WTC11 (cell line): ENCODE data around the gene PUS10. TPM values are rescaled to one million over a fixed set of nuclear protein-coding genes. Genes with fewer than 3 reads are reported as not detected.

Experiments
- ATAC-seq: fragments of 200-7000 bp; cut with Tn5 transposase; 2 replicates; pipeline ENCODE4 v1.10.0; 2021; ENCODE audit warnings: mild to moderate bottlenecking, moderate library complexity
- Bru-seq: library from RNA; stranded (reverse); fragments of 400-500 nt; gene quantifications from one replicate; lab custom pipeline; 2021; lab: Mats Ljungman, UMichigan
- CTCF ChIA-PET: fragments of 300-600 bp; sonication (Branson Sonifier 250); formaldehyde crosslinking; loops from one replicate; lab custom pipeline; 2021; ENCODE audit warnings: antibody characterized with exemption; lab: Charles Lee
- POLR2A ChIA-PET: fragments of 350-600 bp; sonication (Branson Sonifier 250); formaldehyde crosslinking; loops from one replicate; lab custom pipeline; 2021; ENCODE audit warnings: antibody characterized with exemption; lab: Charles Lee
- DNase-seq: peaks from one replicate; pipeline ENCODE4 v3.0.0; 2021; ENCODE audit warnings: low spot score
- H3K27ac Mint-ChIP-seq: 2 replicates; pipeline ENCODE4 v1.8.0; 2021; ENCODE audit warnings: mixed read lengths
- H3K27me3 Mint-ChIP-seq: 2 replicates; pipeline ENCODE4 v1.8.0; 2021; ENCODE audit warnings: low read depth, mild to moderate bottlenecking, moderate library complexity, mixed read lengths
- H3K36me3 Mint-ChIP-seq: 2 replicates; pipeline ENCODE4 v1.8.0; 2021; ENCODE audit warnings: mixed read lengths
- H3K4me1 Mint-ChIP-seq: 2 replicates; pipeline ENCODE4 v1.8.0; 2022; ENCODE audit warnings: mixed read lengths
- H3K4me3 Mint-ChIP-seq: 2 replicates; pipeline ENCODE4 v1.8.0; 2021; ENCODE audit warnings: mild to moderate bottlenecking, moderate library complexity, mixed read lengths
- H3K9me3 Mint-ChIP-seq: 2 replicates; pipeline ENCODE4 v1.8.0; 2021; ENCODE audit warnings: mixed read lengths
- CBFB ChIP-seq: sonication (generic); formaldehyde crosslinking; IDR thresholded peaks from 2 replicates; pipeline ENCODE4 v1.8.1; 2022; ENCODE audit warnings: mild to moderate bottlenecking, low read depth, missing genetic modification reagents
- EMX1 ChIP-seq: fragments of 250-450 bp; sonication (Bioruptor Pico); IDR thresholded peaks from 2 replicates; pipeline ENCODE4 v1.8.0; 2021; ENCODE audit warnings: mild to moderate bottlenecking
- ESRRA ChIP-seq: sonication (generic); formaldehyde crosslinking; IDR thresholded peaks from 2 replicates; pipeline ENCODE4 v1.8.1; 2022; ENCODE audit warnings: mild to moderate bottlenecking, missing genetic modification reagents, borderline replicate concordance
- FOXP1 ChIP-seq: sonication (generic); formaldehyde crosslinking; IDR thresholded peaks from 2 replicates; pipeline ENCODE4 v1.8.0; 2022; ENCODE audit warnings: missing genetic modification reagents, mild to moderate bottlenecking, moderate library complexity, borderline replicate concordance
- GABPB1 ChIP-seq: sonication (generic); formaldehyde crosslinking; IDR thresholded peaks from 2 replicates; pipeline ENCODE4 v1.8.1; 2023; ENCODE audit warnings: mild to moderate bottlenecking, missing genetic modification reagents
- GRHL2 ChIP-seq: fragments of 250-450 bp; sonication (Bioruptor Pico); IDR thresholded peaks from 2 replicates; pipeline ENCODE4 v1.8.0; 2022; ENCODE audit warnings: mild to moderate bottlenecking, moderate library complexity; ENCODE audit not compliant: insufficient replicate concordance, severe bottlenecking
- IRF2 ChIP-seq: sonication (generic); formaldehyde crosslinking; IDR thresholded peaks from 2 replicates; pipeline ENCODE4 v1.8.0; 2022; ENCODE audit warnings: low read depth, missing genetic modification reagents, borderline replicate concordance
- JAZF1 ChIP-seq: fragments of 250-450 bp; sonication (Bioruptor Pico); IDR thresholded peaks from 2 replicates; pipeline ENCODE4 v1.9.0; 2021; ENCODE audit warnings: moderate library complexity, mild to moderate bottlenecking, inconsistent platforms
- KAT7 ChIP-seq: sonication (generic); formaldehyde crosslinking; IDR thresholded peaks from 2 replicates; pipeline ENCODE4 v1.8.1; 2023; ENCODE audit warnings: missing genetic modification reagents, mild to moderate bottlenecking, borderline replicate concordance
- SOX15 ChIP-seq: fragments of 250-450 bp; sonication (Bioruptor Pico); IDR thresholded peaks from 2 replicates; pipeline ENCODE4 v1.9.0; 2021; ENCODE audit warnings: mild to moderate bottlenecking
- ZNF121 ChIP-seq: sonication (generic); formaldehyde crosslinking; IDR thresholded peaks from 2 replicates; pipeline ENCODE4 v1.8.0; 2023; ENCODE audit warnings: missing genetic modification reagents
- ZNF219 ChIP-seq: sonication (generic); formaldehyde crosslinking; IDR thresholded peaks from 2 replicates; pipeline ENCODE4 v1.8.0; 2023; ENCODE audit warnings: missing genetic modification reagents, mild to moderate bottlenecking, borderline replicate concordance
- ZNF232 ChIP-seq: sonication (generic); formaldehyde crosslinking; IDR thresholded peaks from 2 replicates; pipeline ENCODE4 v1.8.0; 2022; ENCODE audit warnings: mild to moderate bottlenecking, missing genetic modification reagents
- long read RNA-seq, 3 experiments: library from RNA in 1 of 3; library from capped mRNA in 1 of 3; library from polyadenylated mRNA in 1 of 3; unstranded in 2 of 3; stranded (forward) in 1 of 3; transcript quantifications; one replicate each; pipeline ENCODE4 v2.0.0, GENCODE V29; 2021
- total RNA-seq: library from RNA; stranded (reverse); gene quantifications from 3 replicates; pipeline ENCODE4 v1.2.3, GENCODE V29; 2021
- TF ChIP-seq, protein P1 (sequence below): sonication (generic); formaldehyde crosslinking; IDR thresholded peaks from 2 replicates; pipeline ENCODE4 v1.8.1; 2023; ENCODE audit warnings: mild to moderate bottlenecking, missing genetic modification reagents, borderline replicate concordance
- TF ChIP-seq, protein P2 (sequence below): sonication (generic); formaldehyde crosslinking; IDR thresholded peaks from 2 replicates; pipeline ENCODE4 v1.8.1; 2023; ENCODE audit warnings: mild to moderate bottlenecking, moderate library complexity, missing genetic modification reagents
- TF ChIP-seq, protein P3 (sequence below): sonication (generic); formaldehyde crosslinking; IDR thresholded peaks from 2 replicates; pipeline ENCODE4 v1.8.1; 2022; ENCODE audit warnings: missing genetic modification reagents, borderline replicate concordance
- TF ChIP-seq, protein P4 (sequence below): sonication (generic); formaldehyde crosslinking; IDR thresholded peaks from 2 replicates; pipeline ENCODE4 v1.8.0; 2022; ENCODE audit warnings: missing genetic modification reagents
- TF ChIP-seq, protein P5 (sequence below): fragments of 250-450 bp; sonication (Bioruptor Pico); IDR thresholded peaks from 2 replicates; pipeline ENCODE4 v1.9.0; 2021; ENCODE audit warnings: mild to moderate bottlenecking
- TF ChIP-seq, protein P6 (sequence below): sonication (generic); formaldehyde crosslinking; conservative IDR thresholded peaks from 2 replicates; pipeline ENCODE4 v1.8.1; 2022; ENCODE audit warnings: mild to moderate bottlenecking, missing genetic modification reagents

PUS10 gene, protein sequence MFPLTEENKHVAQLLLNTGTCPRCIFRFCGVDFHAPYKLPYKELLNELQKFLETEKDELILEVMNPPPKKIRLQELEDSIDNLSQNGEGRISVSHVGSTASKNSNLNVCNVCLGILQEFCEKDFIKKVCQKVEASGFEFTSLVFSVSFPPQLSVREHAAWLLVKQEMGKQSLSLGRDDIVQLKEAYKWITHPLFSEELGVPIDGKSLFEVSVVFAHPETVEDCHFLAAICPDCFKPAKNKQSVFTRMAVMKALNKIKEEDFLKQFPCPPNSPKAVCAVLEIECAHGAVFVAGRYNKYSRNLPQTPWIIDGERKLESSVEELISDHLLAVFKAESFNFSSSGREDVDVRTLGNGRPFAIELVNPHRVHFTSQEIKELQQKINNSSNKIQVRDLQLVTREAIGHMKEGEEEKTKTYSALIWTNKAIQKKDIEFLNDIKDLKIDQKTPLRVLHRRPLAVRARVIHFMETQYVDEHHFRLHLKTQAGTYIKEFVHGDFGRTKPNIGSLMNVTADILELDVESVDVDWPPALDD
- total RNA-seq (2.5 to 2.9 TPM (median 2.6 TPM) in 3 replicates), Bru-seq, nascent RNA (percentile 43 among the genes with signal in this experiment)
- long read RNA-seq, experiment 1, partial matches to known transcripts: 1 of 12 reads
- long read RNA-seq, experiment 1, other reads (novel, unspliced or antisense): 9 of 12 reads
- long read RNA-seq, experiment 2, partial matches to known transcripts: 1 of 2 reads
- long read RNA-seq, experiment 2, other reads (novel, unspliced or antisense): 1 of 2 reads
- long read RNA-seq, experiment 3, partial matches to known transcripts: 1 of 6 reads
- long read RNA-seq, experiment 3, other reads (novel, unspliced or antisense): 4 of 6 reads

DNA sequence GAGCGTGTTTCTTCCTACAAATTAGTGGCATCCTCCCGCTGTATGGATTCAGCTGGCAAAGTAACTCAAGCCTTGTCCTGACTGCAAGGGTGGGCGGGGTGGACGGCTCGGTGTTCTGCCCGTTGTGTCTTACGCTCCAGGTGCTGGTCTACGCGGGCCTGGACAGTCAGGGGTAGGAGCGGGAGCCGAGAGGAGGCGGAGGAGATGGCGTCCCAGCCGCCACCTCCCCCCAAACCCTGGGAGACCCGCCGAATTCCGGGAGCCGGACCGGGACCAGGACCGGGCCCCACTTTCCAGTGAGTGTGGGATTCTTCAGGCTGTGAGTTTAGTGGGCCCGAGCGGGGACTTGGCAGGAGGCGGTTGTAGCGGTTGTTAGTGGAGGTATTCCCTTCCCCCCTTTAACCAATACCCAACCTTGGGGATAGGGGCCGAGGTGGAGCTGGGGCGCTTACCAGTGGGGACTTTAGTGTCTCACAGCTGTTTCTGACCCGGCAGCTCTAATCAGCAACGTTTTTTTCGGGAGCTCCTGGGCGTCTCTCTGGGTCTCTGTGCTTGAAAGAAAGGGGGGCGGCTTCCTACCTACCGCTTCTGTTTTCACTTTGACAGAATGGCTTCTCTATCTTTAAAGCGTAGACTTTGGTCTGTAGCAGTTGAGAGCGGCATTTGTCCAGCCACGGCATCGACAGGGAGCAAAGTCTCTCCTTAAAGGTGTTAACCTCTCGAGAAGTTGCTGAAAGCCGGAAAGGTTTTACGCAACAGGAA, at the start of gene PUS10, which contains the start of gene PEX13:
Gene PUS10, minus strand, starts transcription at position 700 of the 762 bp plus-strand sequence. CDS start 6,365 bp downstream, outside the sequence.
Gene PEX13, plus strand, starts transcription at position 165 of the 762 bp plus-strand sequence. Its CDS starts 40 bp downstream, at position 205.
- H3K27me3 Mint-ChIP-seq: no peaks in the 10 kb centered on the region
- DNase-seq (peak; percentile 72), ATAC-seq (peak; percentile 91)
- H3K4me3 Mint-ChIP-seq: peak within 1 kb of the TSS; percentile 98
- peaks cover 14% of the 10 kb centered on the region for H3K36me3 Mint-ChIP-seq
- H3K4me1 Mint-ChIP-seq: peaks cover 18% of the 10 kb centered on the region
- no peaks in the 10 kb centered on the region for H3K9me3 Mint-ChIP-seq
- ChIA-PET POLR2A (interaction anchor here (0.5 kb wide), 1 partner anchor 214 kb away, joined by 3 read pairs; no protein-coding TSS in a partner anchor), CTCF (interaction anchor here (1.3 kb wide), 1 partner anchor 213 kb away, joined by 3 read pairs; no protein-coding TSS in a partner anchor)
- peak within 1 kb of the TSS; percentile 100 for H3K27ac Mint-ChIP-seq
- peak; percentile 77; the same call in 1 of the 2 replicates for TF ChIP-seq GABPB1 (CRISPR knock-in tag)
- TF ChIP-seq, protein P1, sequence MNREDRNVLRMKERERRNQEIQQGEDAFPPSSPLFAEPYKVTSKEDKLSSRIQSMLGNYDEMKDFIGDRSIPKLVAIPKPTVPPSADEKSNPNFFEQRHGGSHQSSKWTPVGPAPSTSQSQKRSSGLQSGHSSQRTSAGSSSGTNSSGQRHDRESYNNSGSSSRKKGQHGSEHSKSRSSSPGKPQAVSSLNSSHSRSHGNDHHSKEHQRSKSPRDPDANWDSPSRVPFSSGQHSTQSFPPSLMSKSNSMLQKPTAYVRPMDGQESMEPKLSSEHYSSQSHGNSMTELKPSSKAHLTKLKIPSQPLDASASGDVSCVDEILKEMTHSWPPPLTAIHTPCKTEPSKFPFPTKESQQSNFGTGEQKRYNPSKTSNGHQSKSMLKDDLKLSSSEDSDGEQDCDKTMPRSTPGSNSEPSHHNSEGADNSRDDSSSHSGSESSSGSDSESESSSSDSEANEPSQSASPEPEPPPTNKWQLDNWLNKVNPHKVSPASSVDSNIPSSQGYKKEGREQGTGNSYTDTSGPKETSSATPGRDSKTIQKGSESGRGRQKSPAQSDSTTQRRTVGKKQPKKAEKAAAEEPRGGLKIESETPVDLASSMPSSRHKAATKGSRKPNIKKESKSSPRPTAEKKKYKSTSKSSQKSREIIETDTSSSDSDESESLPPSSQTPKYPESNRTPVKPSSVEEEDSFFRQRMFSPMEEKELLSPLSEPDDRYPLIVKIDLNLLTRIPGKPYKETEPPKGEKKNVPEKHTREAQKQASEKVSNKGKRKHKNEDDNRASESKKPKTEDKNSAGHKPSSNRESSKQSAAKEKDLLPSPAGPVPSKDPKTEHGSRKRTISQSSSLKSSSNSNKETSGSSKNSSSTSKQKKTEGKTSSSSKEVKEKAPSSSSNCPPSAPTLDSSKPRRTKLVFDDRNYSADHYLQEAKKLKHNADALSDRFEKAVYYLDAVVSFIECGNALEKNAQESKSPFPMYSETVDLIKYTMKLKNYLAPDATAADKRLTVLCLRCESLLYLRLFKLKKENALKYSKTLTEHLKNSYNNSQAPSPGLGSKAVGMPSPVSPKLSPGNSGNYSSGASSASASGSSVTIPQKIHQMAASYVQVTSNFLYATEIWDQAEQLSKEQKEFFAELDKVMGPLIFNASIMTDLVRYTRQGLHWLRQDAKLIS: no peak
- no peak for TF ChIP-seq ESRRA
- TF ChIP-seq, protein P2, sequence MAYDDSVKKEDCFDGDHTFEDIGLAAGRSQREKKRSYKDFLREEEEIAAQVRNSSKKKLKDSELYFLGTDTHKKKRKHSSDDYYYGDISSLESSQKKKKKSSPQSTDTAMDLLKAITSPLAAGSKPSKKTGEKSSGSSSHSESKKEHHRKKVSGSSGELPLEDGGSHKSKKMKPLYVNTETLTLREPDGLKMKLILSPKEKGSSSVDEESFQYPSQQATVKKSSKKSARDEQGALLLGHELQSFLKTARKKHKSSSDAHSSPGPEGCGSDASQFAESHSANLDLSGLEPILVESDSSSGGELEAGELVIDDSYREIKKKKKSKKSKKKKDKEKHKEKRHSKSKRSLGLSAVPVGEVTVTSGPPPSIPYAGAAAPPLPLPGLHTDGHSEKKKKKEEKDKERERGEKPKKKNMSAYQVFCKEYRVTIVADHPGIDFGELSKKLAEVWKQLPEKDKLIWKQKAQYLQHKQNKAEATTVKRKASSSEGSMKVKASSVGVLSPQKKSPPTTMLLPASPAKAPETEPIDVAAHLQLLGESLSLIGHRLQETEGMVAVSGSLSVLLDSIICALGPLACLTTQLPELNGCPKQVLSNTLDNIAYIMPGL: peak; percentile 40; the same call in 1 of the 2 replicates
- TF ChIP-seq, protein P3, sequence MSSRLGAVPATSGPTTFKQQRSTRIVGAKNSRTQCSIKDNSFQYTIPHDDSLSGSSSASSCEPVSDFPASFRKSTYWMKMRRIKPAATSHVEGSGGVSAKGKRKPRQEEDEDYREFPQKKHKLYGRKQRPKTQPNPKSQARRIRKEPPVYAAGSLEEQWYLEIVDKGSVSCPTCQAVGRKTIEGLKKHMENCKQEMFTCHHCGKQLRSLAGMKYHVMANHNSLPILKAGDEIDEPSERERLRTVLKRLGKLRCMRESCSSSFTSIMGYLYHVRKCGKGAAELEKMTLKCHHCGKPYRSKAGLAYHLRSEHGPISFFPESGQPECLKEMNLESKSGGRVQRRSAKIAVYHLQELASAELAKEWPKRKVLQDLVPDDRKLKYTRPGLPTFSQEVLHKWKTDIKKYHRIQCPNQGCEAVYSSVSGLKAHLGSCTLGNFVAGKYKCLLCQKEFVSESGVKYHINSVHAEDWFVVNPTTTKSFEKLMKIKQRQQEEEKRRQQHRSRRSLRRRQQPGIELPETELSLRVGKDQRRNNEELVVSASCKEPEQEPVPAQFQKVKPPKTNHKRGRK (CRISPR knock-in tag): no peak
- 0 out of 2 replicates have a peak, but pooled peaks have one; percentile 11 for TF ChIP-seq ZNF219 (CRISPR knock-in tag)
- TF ChIP-seq FOXP1 (CRISPR knock-in tag): no peak
- TF ChIP-seq GRHL2 (CRISPR knock-in tag): no peak
- TF ChIP-seq, protein P4, sequence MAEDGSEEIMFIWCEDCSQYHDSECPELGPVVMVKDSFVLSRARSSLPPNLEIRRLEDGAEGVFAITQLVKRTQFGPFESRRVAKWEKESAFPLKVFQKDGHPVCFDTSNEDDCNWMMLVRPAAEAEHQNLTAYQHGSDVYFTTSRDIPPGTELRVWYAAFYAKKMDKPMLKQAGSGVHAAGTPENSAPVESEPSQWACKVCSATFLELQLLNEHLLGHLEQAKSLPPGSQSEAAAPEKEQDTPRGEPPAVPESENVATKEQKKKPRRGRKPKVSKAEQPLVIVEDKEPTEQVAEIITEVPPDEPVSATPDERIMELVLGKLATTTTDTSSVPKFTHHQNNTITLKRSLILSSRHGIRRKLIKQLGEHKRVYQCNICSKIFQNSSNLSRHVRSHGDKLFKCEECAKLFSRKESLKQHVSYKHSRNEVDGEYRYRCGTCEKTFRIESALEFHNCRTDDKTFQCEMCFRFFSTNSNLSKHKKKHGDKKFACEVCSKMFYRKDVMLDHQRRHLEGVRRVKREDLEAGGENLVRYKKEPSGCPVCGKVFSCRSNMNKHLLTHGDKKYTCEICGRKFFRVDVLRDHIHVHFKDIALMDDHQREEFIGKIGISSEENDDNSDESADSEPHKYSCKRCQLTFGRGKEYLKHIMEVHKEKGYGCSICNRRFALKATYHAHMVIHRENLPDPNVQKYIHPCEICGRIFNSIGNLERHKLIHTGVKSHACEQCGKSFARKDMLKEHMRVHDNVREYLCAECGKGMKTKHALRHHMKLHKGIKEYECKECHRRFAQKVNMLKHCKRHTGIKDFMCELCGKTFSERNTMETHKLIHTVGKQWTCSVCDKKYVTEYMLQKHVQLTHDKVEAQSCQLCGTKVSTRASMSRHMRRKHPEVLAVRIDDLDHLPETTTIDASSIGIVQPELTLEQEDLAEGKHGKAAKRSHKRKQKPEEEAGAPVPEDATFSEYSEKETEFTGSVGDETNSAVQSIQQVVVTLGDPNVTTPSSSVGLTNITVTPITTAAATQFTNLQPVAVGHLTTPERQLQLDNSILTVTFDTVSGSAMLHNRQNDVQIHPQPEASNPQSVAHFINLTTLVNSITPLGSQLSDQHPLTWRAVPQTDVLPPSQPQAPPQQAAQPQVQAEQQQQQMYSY (CRISPR knock-in tag): peak; percentile 56
- TF ChIP-seq, protein P5, sequence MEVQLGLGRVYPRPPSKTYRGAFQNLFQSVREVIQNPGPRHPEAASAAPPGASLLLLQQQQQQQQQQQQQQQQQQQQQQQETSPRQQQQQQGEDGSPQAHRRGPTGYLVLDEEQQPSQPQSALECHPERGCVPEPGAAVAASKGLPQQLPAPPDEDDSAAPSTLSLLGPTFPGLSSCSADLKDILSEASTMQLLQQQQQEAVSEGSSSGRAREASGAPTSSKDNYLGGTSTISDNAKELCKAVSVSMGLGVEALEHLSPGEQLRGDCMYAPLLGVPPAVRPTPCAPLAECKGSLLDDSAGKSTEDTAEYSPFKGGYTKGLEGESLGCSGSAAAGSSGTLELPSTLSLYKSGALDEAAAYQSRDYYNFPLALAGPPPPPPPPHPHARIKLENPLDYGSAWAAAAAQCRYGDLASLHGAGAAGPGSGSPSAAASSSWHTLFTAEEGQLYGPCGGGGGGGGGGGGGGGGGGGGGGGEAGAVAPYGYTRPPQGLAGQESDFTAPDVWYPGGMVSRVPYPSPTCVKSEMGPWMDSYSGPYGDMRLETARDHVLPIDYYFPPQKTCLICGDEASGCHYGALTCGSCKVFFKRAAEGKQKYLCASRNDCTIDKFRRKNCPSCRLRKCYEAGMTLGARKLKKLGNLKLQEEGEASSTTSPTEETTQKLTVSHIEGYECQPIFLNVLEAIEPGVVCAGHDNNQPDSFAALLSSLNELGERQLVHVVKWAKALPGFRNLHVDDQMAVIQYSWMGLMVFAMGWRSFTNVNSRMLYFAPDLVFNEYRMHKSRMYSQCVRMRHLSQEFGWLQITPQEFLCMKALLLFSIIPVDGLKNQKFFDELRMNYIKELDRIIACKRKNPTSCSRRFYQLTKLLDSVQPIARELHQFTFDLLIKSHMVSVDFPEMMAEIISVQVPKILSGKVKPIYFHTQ (CRISPR knock-in tag): no peak
- no peak for TF ChIP-seq JAZF1 (CRISPR knock-in tag)
- no peak for TF ChIP-seq SOX15 (CRISPR knock-in tag)
- no peak for TF ChIP-seq IRF2 (CRISPR knock-in tag)
- TF ChIP-seq CBFB (CRISPR knock-in tag): no peak
- TF ChIP-seq, protein P6, sequence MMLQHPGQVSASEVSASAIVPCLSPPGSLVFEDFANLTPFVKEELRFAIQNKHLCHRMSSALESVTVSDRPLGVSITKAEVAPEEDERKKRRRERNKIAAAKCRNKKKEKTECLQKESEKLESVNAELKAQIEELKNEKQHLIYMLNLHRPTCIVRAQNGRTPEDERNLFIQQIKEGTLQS: no peak
- TF ChIP-seq EMX1: no peak
- no peak for TF ChIP-seq ZNF232 (CRISPR knock-in tag)
- TF ChIP-seq KAT7 (CRISPR knock-in tag): no peak
- peak; percentile 65 for TF ChIP-seq ZNF121 (CRISPR knock-in tag)
